Peyer's patch (tissue), 4 donors: ENCODE data around the gene OLFM2. TPM values are rescaled to one million over a fixed set of nuclear protein-coding genes. Genes with fewer than 3 reads are reported as not detected.

Experiments used
- DNase-seq, 3 donors: peaks; one replicate each; pipeline ENCODE4 v3.0.0-alpha.2; 2017 to 2019
- H3K27ac ChIP-seq, 4 donors: fragments of 200-600 bp; sonication (generic); one replicate each; pipeline ENCODE4 v1.5.1; 2016 to 2019
- H3K27me3 ChIP-seq, 2 donors: fragments of 200-600 bp; sonication (generic); one replicate each; pipeline ENCODE4 v1.5.1; 2019
- H3K36me3 ChIP-seq, 3 donors: fragments of 200-600 bp; sonication (generic); one replicate each; pipeline ENCODE4 v1.5.1; 2016 to 2019
- H3K4me1 ChIP-seq, 4 donors: fragments of 200-600 bp; sonication (generic); one replicate each; pipeline ENCODE4 v1.5.1; 2016 to 2019
- H3K4me3 ChIP-seq, 4 donors: fragments of 200-600 bp; sonication (generic); 1 replicate in 3 of 4; 2 replicates in 1 of 4; pipeline ENCODE4 v1.5.1; 2016 to 2019; ENCODE audit warnings: mild to moderate bottlenecking in 1 of 4
- H3K9me3 ChIP-seq, 4 donors: fragments of 200-600 bp; sonication (generic); one replicate each; pipeline ENCODE4 v1.5.1; 2016 to 2019; ENCODE audit warnings: mild to moderate bottlenecking in 1 of 4
- CTCF ChIP-seq, 6 experiments: fragments of 450-650 bp in 4 of 6; fragments of 200-600 bp in 2 of 6; sonication (generic) in 1 of 6; IDR thresholded peaks; one replicate each; pipeline ENCODE4 v1.5.1; 2017 to 2019; ENCODE audit warnings: antibody characterized with exemption in 6 of 6, mild to moderate bottlenecking in 3 of 6, moderate library complexity in 1 of 6
- POLR2A ChIP-seq, 2 donors: fragments of 450-650 bp; IDR thresholded peaks; one replicate each; pipeline ENCODE4 v1.5.1; 2017; ENCODE audit warnings: antibody characterized with exemption in 2 of 2, mild to moderate bottlenecking in 2 of 2, moderate library complexity in 2 of 2
- total RNA-seq, 4 donors: library from RNA; depleted of rRNA; stranded (reverse); fragments of >200 nt; gene quantifications; one replicate each; pipeline ENCODE4 v1.1.0, GENCODE V29; 2016

OLFM2 gene
- total RNA-seq, 4 donors from 2014 or later = 1.1 to 5.3 (median 2.1) TPM; not detected in 1

GRCh38 chr19:9863759-9864158, 72.6 kb downstream of the OLFM2 start:
- no peak for DNase-seq
- no peaks in the 10 kb centered on the region for H3K9me3 ChIP-seq
- H3K4me3 ChIP-seq = no peak overlapping the region
- H3K27me3 ChIP-seq = no peaks in the 10 kb centered on the region
- H3K27ac ChIP-seq = no peak overlapping the region
- no peaks in the 10 kb centered on the region for H3K36me3 ChIP-seq
- peaks cover 0 to 4% (median 0%) of the 10 kb centered on the region in 4 donors for H3K4me1 ChIP-seq
- no peak for TF ChIP-seq POLR2A (IDR thresholded peaks at IDR 0.05)
- TF ChIP-seq CTCF (IDR thresholded peaks at IDR 0.05) = no peak

GRCh38 chr19:9862938-9863337, 73.4 kb downstream of the OLFM2 start:
- DNase-seq = peak in 1 of 3 donors; percentile 52
- Histone ChIP-seq H3K4me1 (peaks cover 0 to 4% (median 0%) of the 10 kb centered on the region in 4 donors), H3K9me3 (no peaks in the 10 kb centered on the region), H3K27me3 (no peaks in the 10 kb centered on the region), H3K36me3 (no peaks in the 10 kb centered on the region), H3K27ac (peak overlapping the region in 3 of 4 donors; percentile 42 to 75 (median 55)), H3K4me3 (no peak overlapping the region)
- TF ChIP-seq CTCF (IDR thresholded peaks at IDR 0.05) (no peak), POLR2A (IDR thresholded peaks at IDR 0.05) (no peak)

GRCh38 chr19:9861503-9861902, 74.8 kb downstream of the OLFM2 start:
- DNase-seq = no peak

GRCh38 chr19:9860407-9860806, 75.9 kb downstream of the OLFM2 start:
- no peak for TF ChIP-seq CTCF (IDR thresholded peaks at IDR 0.05)
- TF ChIP-seq POLR2A (IDR thresholded peaks at IDR 0.05) = no peak
- H3K36me3 ChIP-seq = no peaks in the 10 kb centered on the region
- H3K9me3 ChIP-seq = no peaks in the 10 kb centered on the region
- H3K4me1 ChIP-seq = no peaks in the 10 kb centered on the region
- H3K27ac ChIP-seq = no peak overlapping the region
- no peak for DNase-seq
- no peak overlapping the region for H3K4me3 ChIP-seq
- H3K27me3 ChIP-seq = no peaks in the 10 kb centered on the region

More at GRCh38 chr19:9861503-9861902, 74.8 kb downstream of the OLFM2 start:
- Histone ChIP-seq H3K4me3 (no peak overlapping the region), H3K36me3 (no peaks in the 10 kb centered on the region), H3K9me3 (no peaks in the 10 kb centered on the region), H3K27ac (no peak overlapping the region), H3K4me1 (peaks cover 0 to 1% (median 0%) of the 10 kb centered on the region in 4 donors), H3K27me3 (no peaks in the 10 kb centered on the region)
- no peak for TF ChIP-seq POLR2A (IDR thresholded peaks at IDR 0.05)
- TF ChIP-seq CTCF (IDR thresholded peaks at IDR 0.05) = no peak

GRCh38 chr19:9858766-9859165, 77.5 kb downstream of the OLFM2 start:
- no peaks in the 10 kb centered on the region for H3K9me3 ChIP-seq
- H3K4me3 ChIP-seq = no peak overlapping the region
- TF ChIP-seq CTCF (IDR thresholded peaks at IDR 0.05) (no peak), POLR2A (IDR thresholded peaks at IDR 0.05) (no peak)
- no peaks in the 10 kb centered on the region for H3K36me3 ChIP-seq
- H3K4me1 ChIP-seq = no peaks in the 10 kb centered on the region
- H3K27me3 ChIP-seq = no peaks in the 10 kb centered on the region
- no peak for DNase-seq
- peak overlapping the region; percentile 36 to 79 (median 64) for H3K27ac ChIP-seq
